Measurements from ENCODE around the gene RNH1. TPM values are rescaled to one million over a fixed set of nuclear protein-coding genes. Genes with fewer than 3 reads are reported as not detected.

Gene RNH1
- total and polyA plus RNA-seq, 7 experiments from 2014 or later: 98.6 to 243 (median 136) TPM

DNA sequence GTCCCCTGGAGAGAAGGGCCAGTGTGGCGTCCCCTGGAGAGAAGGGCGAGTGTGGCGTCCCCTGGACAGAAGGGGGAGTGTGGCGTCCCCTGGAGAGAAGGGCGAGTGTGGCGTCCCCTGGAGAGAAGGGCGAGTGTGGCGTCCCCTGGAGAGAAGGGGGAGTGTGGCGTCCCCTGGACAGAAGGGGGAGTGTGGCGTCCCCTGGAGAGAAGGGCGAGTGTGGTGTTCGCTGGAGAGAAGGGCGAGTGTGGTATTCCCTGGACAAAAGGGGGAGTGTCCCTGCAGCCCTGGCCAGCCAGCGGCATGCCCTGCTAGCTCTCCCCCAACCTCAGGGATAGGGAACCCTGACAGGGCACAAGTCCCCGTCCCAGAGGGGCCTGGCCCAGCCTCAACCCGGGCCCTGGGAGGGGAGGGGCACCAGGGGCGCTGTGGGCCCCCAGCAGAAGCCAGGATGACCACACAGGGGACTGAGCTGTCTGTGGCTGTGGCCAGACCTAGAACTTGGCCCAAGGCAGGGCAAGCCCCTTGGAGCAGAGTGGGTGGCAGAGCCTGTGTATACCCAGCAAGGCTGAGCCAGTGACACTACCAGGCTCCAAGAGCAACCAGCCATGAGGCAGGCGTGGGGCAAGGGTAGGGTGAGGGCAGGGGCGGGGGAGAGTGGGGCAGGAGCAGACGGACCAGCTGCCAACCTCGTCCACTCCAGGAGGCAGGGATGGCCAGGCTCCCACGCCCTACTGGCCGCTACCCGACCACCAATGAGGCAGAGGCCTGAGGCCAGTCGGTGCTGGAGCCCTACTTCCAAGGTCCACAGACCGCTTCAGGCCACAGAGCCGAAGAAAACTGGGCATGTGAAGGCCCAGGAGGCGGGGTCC lies 24.2 kb upstream of the RNH1 start:
- CTCF ChIA-PET: interaction anchor here (1.6 kb wide), 1 partner anchor 12 kb away, joined by 5 read pairs; no protein-coding TSS in a partner anchor
- POLR2A ChIA-PET: no interaction called here
- H3K36me3 Mint-ChIP-seq: peaks cover 0 to 6% (median 0%) of the 10 kb centered on the region in 5 donors

GRCh38 chr11:529728-530411 lies 22.8 kb upstream of the RNH1 start:
- intact Hi-C loops (cut with micrococcal nuclease): no loop called here

More for the DNA sequence above, 24.2 kb upstream of the RNH1 start:
- DNase-seq (no peak), ATAC-seq (no peak)
- H3K4me3 Mint-ChIP-seq: no peak overlapping the region
- Histone ChIP-seq H3K4me3 (ENCODE audit: low read length) (no peak overlapping the region), H3K27ac (ENCODE audit: low read depth, low read length) (no peak overlapping the region), H3K9me3 (ENCODE audit: control insufficient read depth in 2 of 3, low read length in 3 of 3) (no peaks in the 10 kb centered on the region), H3K36me3 (ENCODE audit: control insufficient read depth in 2 of 3, insufficient read depth in 3 of 3, low read length in 3 of 3) (peaks cover 0 to 30% (median 0%) of the 10 kb centered on the region in 3 experiments), H3K27me3 (ENCODE audit: control insufficient read depth in 2 of 2, insufficient read depth in 2 of 2, low read length in 2 of 2) (no peaks in the 10 kb centered on the region), H3K4me1 (ENCODE audit: control insufficient read depth in 2 of 2, insufficient read depth in 2 of 2, low read length in 2 of 2) (peaks cover 5 to 6% of the 10 kb centered on the region in 2 donors)
- no peak overlapping the region for H3K27ac Mint-ChIP-seq
- no peaks in the 10 kb centered on the region for H3K9me3 Mint-ChIP-seq
- H3K4me1 Mint-ChIP-seq: peaks cover 0 to 5% (median 2%) of the 10 kb centered on the region in 7 donors
- no peaks in the 10 kb centered on the region for H3K27me3 Mint-ChIP-seq
- intact Hi-C loops (cut with micrococcal nuclease): no loop called here

DNA sequence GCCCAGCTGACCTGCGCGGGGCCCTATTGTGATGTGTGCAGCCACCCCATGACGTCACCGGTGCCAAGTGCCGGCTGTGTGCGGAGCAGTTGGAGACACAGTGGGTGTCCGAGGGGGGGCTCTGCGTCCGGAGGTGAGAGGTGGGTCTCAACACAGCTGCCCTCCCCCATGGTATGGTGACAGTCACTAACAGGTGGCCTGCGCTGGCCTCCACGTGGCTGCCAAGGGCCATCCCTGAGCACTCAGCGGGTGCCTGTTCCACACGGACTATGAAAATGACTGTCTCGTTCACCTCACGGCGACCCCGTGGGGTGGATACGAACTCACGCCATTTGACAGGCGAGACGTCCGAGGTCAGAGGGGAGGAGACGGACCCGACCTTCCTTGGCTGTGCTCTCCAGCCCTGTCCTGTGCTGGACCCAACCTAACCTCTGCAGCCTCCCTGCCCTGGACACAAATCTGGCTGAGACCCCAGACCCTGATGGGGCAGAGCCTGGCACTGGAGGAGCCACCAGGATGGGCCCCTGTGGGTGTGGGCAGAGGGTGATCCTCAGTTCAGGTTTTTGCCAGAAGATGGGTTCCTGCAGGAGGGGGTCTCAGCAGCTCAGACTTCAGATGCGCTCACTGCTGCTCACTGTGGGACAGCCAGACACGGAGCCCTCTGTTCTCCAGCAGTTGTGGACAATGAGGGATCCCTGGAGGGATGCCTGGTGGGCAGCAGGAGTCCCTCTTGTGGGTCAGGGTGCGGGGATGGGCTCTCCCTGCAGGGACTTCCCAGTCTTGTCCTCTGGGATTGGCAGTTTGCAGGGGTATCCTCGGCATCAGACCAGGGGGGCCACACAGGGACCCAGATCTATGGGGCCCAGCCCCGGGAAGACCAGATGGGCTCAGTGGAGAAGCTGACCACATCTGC lies 22.0 kb upstream of the RNH1 start:
- intact Hi-C loops (cut with micrococcal nuclease): no loop called here
- ChIA-PET POLR2A (no interaction called here), CTCF (no interaction called here)
- Histone ChIP-seq H3K27me3 (ENCODE audit: control insufficient read depth in 2 of 2, insufficient read depth in 2 of 2, low read length in 2 of 2) (no peaks in the 10 kb centered on the region), H3K4me1 (ENCODE audit: control insufficient read depth in 2 of 2, insufficient read depth in 2 of 2, low read length in 2 of 2) (peaks cover 0 to under 1% of the 10 kb centered on the region in 2 donors), H3K36me3 (ENCODE audit: control insufficient read depth in 2 of 3, insufficient read depth in 3 of 3, low read length in 3 of 3) (peaks cover 0 to 30% (median 0%) of the 10 kb centered on the region in 3 experiments), H3K4me3 (ENCODE audit: low read length) (no peak overlapping the region), H3K27ac (ENCODE audit: low read depth, low read length) (no peak overlapping the region), H3K9me3 (ENCODE audit: control insufficient read depth in 2 of 3, low read length in 3 of 3) (no peaks in the 10 kb centered on the region)
- Mint-ChIP-seq H3K36me3 (peaks cover 0 to 6% (median 0%) of the 10 kb centered on the region in 5 donors), H3K27me3 (no peaks in the 10 kb centered on the region), H3K4me3 (no peak overlapping the region), H3K9me3 (no peaks in the 10 kb centered on the region), H3K4me1 (peaks cover 0 to 3% (median 0%) of the 10 kb centered on the region in 7 donors), H3K27ac (no peak overlapping the region)
- DNase-seq (no peak), ATAC-seq (no peak)

More at GRCh38 chr11:529728-530411, 22.8 kb upstream of the RNH1 start:
- Mint-ChIP-seq H3K36me3 (peaks cover 0 to 6% (median 0%) of the 10 kb centered on the region in 5 donors), H3K27me3 (no peaks in the 10 kb centered on the region), H3K27ac (no peak overlapping the region), H3K4me3 (no peak overlapping the region), H3K4me1 (peaks cover 0 to 3% (median 0%) of the 10 kb centered on the region in 7 donors), H3K9me3 (no peaks in the 10 kb centered on the region)
- Histone ChIP-seq H3K9me3 (ENCODE audit: control insufficient read depth in 2 of 3, low read length in 3 of 3) (no peaks in the 10 kb centered on the region), H3K4me3 (ENCODE audit: low read length) (no peak overlapping the region), H3K27ac (ENCODE audit: low read depth, low read length) (no peak overlapping the region), H3K4me1 (ENCODE audit: control insufficient read depth in 2 of 2, insufficient read depth in 2 of 2, low read length in 2 of 2) (peaks cover 5 to 6% of the 10 kb centered on the region in 2 donors), H3K27me3 (ENCODE audit: control insufficient read depth in 2 of 2, insufficient read depth in 2 of 2, low read length in 2 of 2) (no peaks in the 10 kb centered on the region), H3K36me3 (ENCODE audit: control insufficient read depth in 2 of 3, insufficient read depth in 3 of 3, low read length in 3 of 3) (peaks cover 0 to 30% (median 0%) of the 10 kb centered on the region in 3 experiments)
- POLR2A ChIA-PET: no interaction called here
- CTCF ChIA-PET: no interaction called here
- no peak for DNase-seq
- no peak for ATAC-seq

DNA sequence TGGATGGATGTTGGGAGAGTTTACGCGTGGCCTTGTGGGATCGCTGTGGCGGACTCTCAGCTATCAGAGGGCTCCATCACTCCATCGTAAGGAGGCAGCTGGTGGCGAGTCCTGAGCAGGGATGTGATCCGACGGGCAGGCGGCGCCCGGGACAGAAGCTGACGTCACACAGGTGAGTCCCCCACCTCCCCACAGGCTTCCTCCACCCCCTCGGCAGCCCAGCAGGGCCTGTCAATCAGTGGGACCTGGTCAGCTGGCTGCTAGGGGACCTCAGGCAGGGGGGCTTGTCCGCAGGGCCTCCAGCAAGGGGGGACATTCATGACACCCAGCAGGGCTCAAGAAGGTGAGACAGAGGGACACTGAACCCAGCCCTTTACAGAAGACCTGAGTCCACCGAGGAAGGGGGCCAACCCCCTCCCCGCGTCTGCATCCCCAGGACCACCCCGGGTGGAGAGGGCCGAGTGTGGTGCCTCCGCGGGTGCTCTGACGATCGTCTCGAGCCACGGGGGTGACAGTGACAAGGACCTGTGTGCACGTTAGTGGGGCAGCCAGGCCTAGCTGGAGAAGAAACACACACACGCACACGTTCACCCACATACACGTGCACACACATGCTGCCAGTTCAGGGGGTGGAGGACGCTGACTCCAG lies 21.2 kb upstream of the RNH1 start:
- H3K36me3 Mint-ChIP-seq: peaks cover 0 to 6% (median 0%) of the 10 kb centered on the region in 5 donors
- ATAC-seq: no peak

GRCh38 chr11:526192-526591 lies 19.1 kb upstream of the RNH1 start:
- Mint-ChIP-seq H3K27me3 (no peaks in the 10 kb centered on the region), H3K9me3 (no peaks in the 10 kb centered on the region), H3K36me3 (peaks cover 0 to 3% (median 0%) of the 10 kb centered on the region in 5 donors), H3K27ac (no peak overlapping the region), H3K4me1 (no peaks in the 10 kb centered on the region), H3K4me3 (no peak overlapping the region)
- Histone ChIP-seq H3K4me1 (ENCODE audit: control insufficient read depth in 2 of 2, insufficient read depth in 2 of 2, low read length in 2 of 2) (no peaks in the 10 kb centered on the region), H3K4me3 (ENCODE audit: low read length) (no peak overlapping the region), H3K27me3 (ENCODE audit: control insufficient read depth in 2 of 2, insufficient read depth in 2 of 2, low read length in 2 of 2) (no peaks in the 10 kb centered on the region), H3K9me3 (ENCODE audit: control insufficient read depth in 2 of 3, low read length in 3 of 3) (no peaks in the 10 kb centered on the region), H3K27ac (ENCODE audit: low read depth, low read length) (no peak overlapping the region), H3K36me3 (ENCODE audit: control insufficient read depth in 2 of 3, insufficient read depth in 3 of 3, low read length in 3 of 3) (peaks cover 0 to 3% (median 0%) of the 10 kb centered on the region in 3 experiments)
- ATAC-seq (no peak), DNase-seq (no peak)
- ChIA-PET POLR2A (no interaction called here), CTCF (no interaction called here)
- intact Hi-C loops (cut with micrococcal nuclease): no loop called here

More for the DNA sequence above, 21.2 kb upstream of the RNH1 start:
- no peaks in the 10 kb centered on the region for H3K27me3 Mint-ChIP-seq
- no peaks in the 10 kb centered on the region for H3K4me1 Mint-ChIP-seq
- no peaks in the 10 kb centered on the region for H3K4me1 ChIP-seq (ENCODE audit: control insufficient read depth in 2 of 2, insufficient read depth in 2 of 2, low read length in 2 of 2)
- H3K4me3 ChIP-seq (ENCODE audit: low read length): no peak overlapping the region
- no peak overlapping the region for H3K27ac ChIP-seq (ENCODE audit: low read depth, low read length)
- H3K27ac Mint-ChIP-seq: no peak overlapping the region
- no peak for DNase-seq
- intact Hi-C loops (cut with micrococcal nuclease): no loop called here
- no peaks in the 10 kb centered on the region for H3K9me3 ChIP-seq (ENCODE audit: control insufficient read depth in 2 of 3, low read length in 3 of 3)
- CTCF ChIA-PET: no interaction called here
- H3K27me3 ChIP-seq (ENCODE audit: control insufficient read depth in 2 of 2, insufficient read depth in 2 of 2, low read length in 2 of 2): no peaks in the 10 kb centered on the region
- peaks cover 0 to 24% (median 0%) of the 10 kb centered on the region in 3 experiments for H3K36me3 ChIP-seq (ENCODE audit: control insufficient read depth in 2 of 3, insufficient read depth in 3 of 3, low read length in 3 of 3)
- POLR2A ChIA-PET: no interaction called here
- no peaks in the 10 kb centered on the region for H3K9me3 Mint-ChIP-seq
- no peak overlapping the region for H3K4me3 Mint-ChIP-seq

Measured in naive thymus-derived CD4-positive, alpha-beta T cell (primary cell).